ENCODE results near the gene CDT1. TPM values are rescaled to one million over a fixed set of nuclear protein-coding genes. Genes with fewer than 3 reads are reported as not detected.

CDT1 gene
- polyA plus RNA-seq, 1 of the 3 experiments (the other 2 are of a cell fraction) = 6.1 TPM

- TF ChIP-seq IRF3 (IDR thresholded peaks at IDR 0.05; ENCODE audit: low read depth, low read length) = no peak
These were observed 44.1 kb downstream of the CDT1 start (continued) for GRCh38 chr16:88847654-88848053.

- peaks cover 0 to 3% of the 10 kb centered on the region in 2 experiments for H3K36me3 ChIP-seq (replicated peaks in 1 of 2; ENCODE audit: control insufficient read depth in 1 of 2, insufficient read depth in 2 of 2, low read length in 1 of 2)
- TF ChIP-seq RFX5 (IDR thresholded peaks at IDR 0.05; ENCODE audit: low read length) = no peak
- no peak for TF ChIP-seq EZH2phosphoT487 (IDR thresholded peaks at IDR 0.05; ENCODE audit: borderline replicate concordance, low read depth)
- TF ChIP-seq ZBTB33 (IDR thresholded peaks at IDR 0.05; ENCODE audit: borderline replicate concordance, low read depth) = no peak
- TF ChIP-seq NRF1 (IDR thresholded peaks at IDR 0.05; ENCODE audit: low read depth, low read length) = no peak
- TF ChIP-seq REST (IDR thresholded peaks at IDR 0.05; ENCODE audit: low read depth, low read length) = no peak
- no peak for TF ChIP-seq CTCF (IDR thresholded peaks at IDR 0.05)
- no peaks in the 10 kb centered on the region for H3K9me3 ChIP-seq
- H3K27me3 ChIP-seq (ENCODE audit: insufficient read depth) = no peaks in the 10 kb centered on the region
- ChIA-PET POLR2A (no interaction called here), CTCF (interaction anchor here (0.7 to 1.4 kb wide), 3 partner anchors 10 to 205 kb away, joined by 3 to 7 read pairs (median 3); no protein-coding TSS in a partner anchor)
- no peaks in the 10 kb centered on the region for H3K4me1 ChIP-seq (ENCODE audit: control insufficient read depth in 1 of 2, insufficient read depth in 2 of 2, low read depth in 1 of 2, low read length in 1 of 2)
- H3F3A ChIP-seq (replicated peaks; ENCODE audit: insufficient read depth) = no peaks in the 10 kb centered on the region
- no peak overlapping the region for H3K4me2 ChIP-seq
- WGBS (ENCODE audit: low lambda C conversion rate) = 92% methylated on average over 6 of the region's 21 CpGs
- DNase-seq = no peak
- 0 out of 2 replicates have a peak, but pooled peaks cover 3% of the 10 kb centered on the region for H4K20me1 ChIP-seq (ENCODE audit: insufficient read depth)
- H3K9ac ChIP-seq = no peak overlapping the region
- H2AFZ ChIP-seq (ENCODE audit: low read depth) = no peak overlapping the region
- H3K4me3 ChIP-seq (ENCODE audit: low read depth in 2 of 2, low read length in 1 of 2) = no peak overlapping the region
- no peaks in the 10 kb centered on the region for H3K79me2 ChIP-seq (ENCODE audit: insufficient read depth)
- H3K9me2 ChIP-seq = no peaks in the 10 kb centered on the region
- no peak overlapping the region for H3K27ac ChIP-seq (ENCODE audit: low read depth in 2 of 2, low read length in 1 of 2)
These were observed 45.0 kb downstream of the CDT1 start for GRCh38 chr16:88848557-88848956.

Data from SK-N-SH (cell line).